Stomach (tissue), 9 donors: Measurements from ENCODE around the gene WDR59. TPM values are rescaled to one million over a fixed set of nuclear protein-coding genes. Genes with fewer than 3 reads are reported as not detected.

Experiments used
- DNase-seq, 2 donors: peaks; one replicate each; pipeline versions ENCODE4 v3.0.0 to v3.0.0-alpha.2; 2013 to 2019
- H3K27ac ChIP-seq, 5 donors: fragments of 200-600 bp in 4 of 5; sonication (generic) in 4 of 5; one replicate each; pipeline ENCODE4 v1.5.1; 2013 to 2019; ENCODE audit warnings: mild to moderate bottlenecking in 1 of 5, moderate library complexity in 1 of 5
- H3K27me3 ChIP-seq, 3 donors: fragments of 200-600 bp; sonication (generic); one replicate each; pipeline ENCODE4 v1.5.1; 2017 to 2019; ENCODE audit warnings: mixed run types in 1 of 3
- H3K36me3 ChIP-seq, 4 donors: fragments of 200-600 bp; sonication (generic); 1 replicate in 3 of 4; 2 replicates in 1 of 4; pipeline ENCODE4 v1.5.1; 2016 to 2019
- H3K4me1 ChIP-seq, 4 donors: fragments of 200-600 bp; sonication (generic); one replicate each; pipeline ENCODE4 v1.5.1; 2016 to 2019
- H3K4me3 ChIP-seq, 4 donors: fragments of 200-600 bp; sonication (generic) in 3 of 4; one replicate each; pipeline ENCODE4 v1.5.1; 2016 to 2019; ENCODE audit warnings: mild to moderate bottlenecking in 1 of 4
- H3K9me3 ChIP-seq, 4 donors: fragments of 200-600 bp; sonication (generic); one replicate each; pipeline ENCODE4 v1.5.1; 2016 to 2019
- EP300 ChIP-seq: sonication (generic); formaldehyde crosslinking; IDR thresholded peaks from one replicate; pipeline ENCODE4 v1.6.1; 2017; ENCODE audit warnings: antibody characterized with exemption
- POLR2A ChIP-seq, 4 donors: fragments of 450-650 bp; IDR thresholded peaks; one replicate each; pipeline ENCODE4 v1.6.1; 2016; ENCODE audit warnings: antibody characterized with exemption in 4 of 4, control low read depth in 2 of 4, mild to moderate bottlenecking in 1 of 4, moderate library complexity in 1 of 4
- POLR2AphosphoS5 ChIP-seq, 3 donors: sonication (generic); formaldehyde crosslinking; IDR thresholded peaks; one replicate each; pipeline ENCODE4 v1.6.1; 2016; ENCODE audit warnings: antibody characterized with exemption in 3 of 3
- WGBS, 5 donors: extraction: QIAGEN DNeasy Blood & Tissue Kit in 3 of 5; methylation state at CpG; one replicate each; pipeline versions ENCODE4 v1.1.5 to v1.1.7; 2013 to 2018; 5-methylcytosine and 5-hydroxymethylcytosine counted together
- intact Hi-C: fragments of 100-400 bp; cut with DNase I; formaldehyde crosslinking; loops from one replicate; pipeline ENCODE4 v1.15.1; 2023; ENCODE audit warnings: low total_unique reads
- polyA plus RNA-seq, 3 donors: library from polyadenylated mRNA; stranded (reverse); fragments of 200-250 nt; gene quantifications; one replicate each; pipeline ENCODE4 v1.2.3, GENCODE V29; 2013
- total RNA-seq, 5 donors: library from RNA; depleted of rRNA; stranded (reverse); fragments of >200 nt; gene quantifications; one replicate each; pipeline versions ENCODE4 v1.1.0 to v1.2.3, GENCODE V29; 2014 to 2016
- TF ChIP-seq, protein P1 (sequence below), 7 experiments: fragments of 450-650 bp in 4 of 7; fragments of 200-600 bp in 3 of 7; sonication (generic) in 3 of 7; IDR thresholded peaks; one replicate each; pipeline ENCODE4 v1.5.1; 2016 to 2019; ENCODE audit warnings: antibody characterized with exemption in 7 of 7, control low read depth in 2 of 7, mild to moderate bottlenecking in 1 of 7
- donor health status: healthy with polysubstance abuse.
- donor health status: Bipolar disorder and iron deficiency.
- donor health status: healthy.

WDR59 gene
- total and polyA plus RNA-seq, 8 donors = 12.1 to 266 (median 30.2) TPM

GRCh38 chr16:74841904-74842303, 143.0 kb downstream of the WDR59 start:
- WGBS, 5 donors = 44 to 57% (median 50%) methylated on average over 3 of the region's 3 CpGs
- TF ChIP-seq EP300 (no peak), POLR2AphosphoS5 (IDR thresholded peaks at IDR 0.05) (no peak), POLR2A (IDR thresholded peaks at IDR 0.05) (no peak)
- TF ChIP-seq, protein P1, sequence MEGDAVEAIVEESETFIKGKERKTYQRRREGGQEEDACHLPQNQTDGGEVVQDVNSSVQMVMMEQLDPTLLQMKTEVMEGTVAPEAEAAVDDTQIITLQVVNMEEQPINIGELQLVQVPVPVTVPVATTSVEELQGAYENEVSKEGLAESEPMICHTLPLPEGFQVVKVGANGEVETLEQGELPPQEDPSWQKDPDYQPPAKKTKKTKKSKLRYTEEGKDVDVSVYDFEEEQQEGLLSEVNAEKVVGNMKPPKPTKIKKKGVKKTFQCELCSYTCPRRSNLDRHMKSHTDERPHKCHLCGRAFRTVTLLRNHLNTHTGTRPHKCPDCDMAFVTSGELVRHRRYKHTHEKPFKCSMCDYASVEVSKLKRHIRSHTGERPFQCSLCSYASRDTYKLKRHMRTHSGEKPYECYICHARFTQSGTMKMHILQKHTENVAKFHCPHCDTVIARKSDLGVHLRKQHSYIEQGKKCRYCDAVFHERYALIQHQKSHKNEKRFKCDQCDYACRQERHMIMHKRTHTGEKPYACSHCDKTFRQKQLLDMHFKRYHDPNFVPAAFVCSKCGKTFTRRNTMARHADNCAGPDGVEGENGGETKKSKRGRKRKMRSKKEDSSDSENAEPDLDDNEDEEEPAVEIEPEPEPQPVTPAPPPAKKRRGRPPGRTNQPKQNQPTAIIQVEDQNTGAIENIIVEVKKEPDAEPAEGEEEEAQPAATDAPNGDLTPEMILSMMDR (IDR thresholded peaks at IDR 0.05) = no peak
- intact Hi-C loops = no loop called here

DNA sequence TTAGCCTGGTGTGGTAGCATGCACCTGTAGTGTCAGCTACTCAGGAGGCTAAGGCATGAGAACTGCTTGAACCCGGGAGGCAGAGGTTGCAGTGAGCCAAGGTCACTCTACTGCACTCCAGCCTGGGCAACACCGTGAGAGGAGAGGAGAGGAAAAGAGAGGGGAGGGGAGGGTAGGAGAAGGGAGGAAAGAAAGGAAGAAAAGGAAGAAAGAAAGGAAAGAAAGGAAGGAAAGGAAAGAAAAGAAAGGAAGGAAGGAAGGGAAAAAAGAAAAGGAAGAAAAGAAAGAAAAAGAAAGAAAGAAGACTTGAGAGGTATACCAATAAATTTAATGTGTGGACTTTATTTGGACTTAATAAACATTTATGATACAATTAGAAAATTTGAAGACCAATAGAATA, 143.5 kb downstream of the WDR59 start:
- no peak overlapping the region for H3K4me3 ChIP-seq
- H3K4me1 ChIP-seq = peaks cover 0 to 16% (median 3%) of the 10 kb centered on the region in 4 donors
- DNase-seq = no peak
- no peaks in the 10 kb centered on the region for H3K36me3 ChIP-seq
- intact Hi-C loops = no loop called here
- H3K9me3 ChIP-seq = no peaks in the 10 kb centered on the region
- TF ChIP-seq, protein P1 (IDR thresholded peaks at IDR 0.05) = no peak
- no peak for TF ChIP-seq POLR2A (IDR thresholded peaks at IDR 0.05)
- no peak for TF ChIP-seq POLR2AphosphoS5 (IDR thresholded peaks at IDR 0.05)
- no peak for TF ChIP-seq EP300
- H3K27me3 ChIP-seq = no peaks in the 10 kb centered on the region
- no peak overlapping the region for H3K27ac ChIP-seq
- WGBS, 5 donors = 62 to 77% (median 68%) methylated on average over 2 of the region's 2 CpGs

More at GRCh38 chr16:74841904-74842303, 143.0 kb downstream of the WDR59 start:
- Histone ChIP-seq H3K9me3 (no peaks in the 10 kb centered on the region), H3K27me3 (no peaks in the 10 kb centered on the region), H3K4me1 (peaks cover 0 to 14% (median 3%) of the 10 kb centered on the region in 4 donors), H3K4me3 (no peak overlapping the region), H3K36me3 (no peaks in the 10 kb centered on the region), H3K27ac (no peak overlapping the region)
- no peak for DNase-seq

DNA sequence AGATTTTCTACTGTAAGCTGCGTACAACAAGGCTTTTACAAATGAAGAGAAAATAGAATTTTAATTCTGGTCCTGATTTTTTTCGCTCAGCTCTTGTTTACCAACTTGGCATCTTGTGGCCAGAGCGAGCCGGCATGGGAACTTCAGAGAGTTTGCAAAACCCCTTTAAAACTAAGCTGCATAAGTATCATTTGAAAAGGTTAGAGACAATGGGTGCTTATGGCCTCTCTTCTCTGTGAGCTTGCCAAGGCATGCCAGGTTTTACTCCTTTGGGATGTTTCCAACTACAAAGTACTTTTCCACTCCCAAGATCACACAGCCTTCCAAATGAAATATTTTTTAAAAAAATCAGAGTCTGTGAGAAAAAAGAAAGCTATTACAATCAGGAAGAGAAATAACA, 147.9 kb downstream of the WDR59 start:
- H3K27ac ChIP-seq = no peak overlapping the region
- no peaks in the 10 kb centered on the region for H3K36me3 ChIP-seq
- no peak for DNase-seq

DNA sequence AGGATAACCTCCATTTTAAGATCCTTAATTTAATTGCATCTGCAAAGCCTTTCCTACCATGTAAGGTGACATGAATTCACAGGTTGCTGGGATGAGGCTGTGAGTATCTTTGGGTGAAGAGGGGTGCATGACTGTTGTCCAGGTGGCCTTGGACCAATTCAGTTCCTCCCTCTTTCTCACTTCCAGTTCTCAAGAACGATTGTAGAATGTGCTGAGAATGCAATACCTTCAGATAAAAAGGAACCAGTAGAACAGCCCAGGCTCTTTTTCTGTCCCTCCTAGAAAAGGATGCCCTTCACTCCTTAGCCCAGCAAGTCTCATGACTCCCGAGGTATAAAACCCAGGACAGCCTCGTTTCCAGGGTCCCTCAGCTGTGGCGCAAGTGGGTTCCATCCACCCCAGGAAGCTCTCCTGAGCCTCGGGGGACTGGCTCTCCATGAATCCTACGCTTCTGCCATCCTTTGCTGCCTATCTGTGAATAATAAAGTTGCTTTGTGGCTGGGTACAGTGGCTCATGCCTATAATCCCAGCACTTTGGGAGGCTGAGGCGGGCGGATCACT, 148.7 kb downstream of the WDR59 start:
- 75 to 81% (median 77%) methylated on average over 8 of the region's 8 CpGs for WGBS, 5 donors

More for the DNA sequence above, 147.9 kb downstream of the WDR59 start:
- no peak overlapping the region for H3K4me3 ChIP-seq
- TF ChIP-seq POLR2AphosphoS5 (IDR thresholded peaks at IDR 0.05) (no peak), EP300 (no peak), POLR2A (IDR thresholded peaks at IDR 0.05) (no peak)
- TF ChIP-seq, protein P1 (IDR thresholded peaks at IDR 0.05) = no peak
- WGBS, 5 donors = 40 to 59% (median 55%) methylated on average over 4 of the region's 4 CpGs
- no peaks in the 10 kb centered on the region for H3K9me3 ChIP-seq
- no peaks in the 10 kb centered on the region for H3K27me3 ChIP-seq
- intact Hi-C loops = no loop called here
- peaks cover 0 to 10% (median 3%) of the 10 kb centered on the region in 4 donors for H3K4me1 ChIP-seq

More for the DNA sequence above, 148.7 kb downstream of the WDR59 start:
- intact Hi-C loops = no loop called here
- Histone ChIP-seq H3K9me3 (no peaks in the 10 kb centered on the region), H3K27ac (no peak overlapping the region), H3K36me3 (no peaks in the 10 kb centered on the region), H3K4me3 (no peak overlapping the region), H3K4me1 (peaks cover 0 to 8% (median 3%) of the 10 kb centered on the region in 4 donors), H3K27me3 (no peaks in the 10 kb centered on the region)
- DNase-seq = no peak
- TF ChIP-seq POLR2A (IDR thresholded peaks at IDR 0.05) (no peak), POLR2AphosphoS5 (IDR thresholded peaks at IDR 0.05) (no peak), EP300 (no peak)
- TF ChIP-seq, protein P1 (IDR thresholded peaks at IDR 0.05) = no peak
